Osteocyte (in vitro differentiated cells): Measurements from ENCODE around the gene TMEM19. TPM values are rescaled to one million over a fixed set of nuclear protein-coding genes. Genes with fewer than 3 reads are reported as not detected.
A peak's percentile ranks its signal among the peaks of the same experiment; 100 is the strongest.

Experiments used
- DNase-seq: peaks from one replicate; pipeline ENCODE4 v3.0.0; 2021; ENCODE audit warnings: mixed read lengths; ENCODE audit not compliant: unreplicated experiment; ENCODE audit errors: extremely low spot score
- H3K27ac Mint-ChIP-seq: one replicate; pipeline ENCODE4 v1.8.0; 2021; ENCODE audit warnings: mild to moderate bottlenecking, mixed read lengths; ENCODE audit not compliant: unreplicated experiment
- H3K27me3 Mint-ChIP-seq: one replicate; pipeline ENCODE4 v1.8.0; 2021; ENCODE audit warnings: mixed read lengths; ENCODE audit not compliant: unreplicated experiment
- H3K36me3 Mint-ChIP-seq: one replicate; pipeline ENCODE4 v1.8.0; 2021; ENCODE audit warnings: mixed read lengths; ENCODE audit not compliant: unreplicated experiment
- H3K4me1 Mint-ChIP-seq: one replicate; pipeline ENCODE4 v1.8.0; 2021; ENCODE audit warnings: mixed read lengths; ENCODE audit not compliant: unreplicated experiment
- H3K4me3 Mint-ChIP-seq: one replicate; pipeline ENCODE4 v1.8.0; 2021; ENCODE audit warnings: mild to moderate bottlenecking, moderate library complexity, mixed read lengths; ENCODE audit not compliant: unreplicated experiment
- H3K9me3 Mint-ChIP-seq: one replicate; pipeline ENCODE4 v1.8.0; 2021; ENCODE audit warnings: mixed read lengths; ENCODE audit not compliant: unreplicated experiment
- CTCF ChIP-seq: fragments of 200-600 bp; sonication (generic); IDR thresholded peaks from 2 replicates; pipeline ENCODE4 v1.5.0; 2021; ENCODE audit warnings: antibody characterized with exemption, mild to moderate bottlenecking, moderate library complexity
- long read RNA-seq: library from polyadenylated mRNA; unstranded; transcript quantifications from one replicate; pipeline ENCODE4 v2.0.0, GENCODE V29; 2021
- total RNA-seq: library from RNA; stranded (reverse); gene quantifications from 2 replicates; pipeline ENCODE4 v1.2.1, GENCODE V29; 2021

The TMEM19 gene
- total RNA-seq: 28.0 and 32.5 TPM in 2 replicates
- long read RNA-seq, full-length matches to known transcripts: 81 of 109 reads
- long read RNA-seq, partial matches to known transcripts: 4 of 109 reads
- long read RNA-seq, other reads (novel, unspliced or antisense): 24 of 109 reads

- DNase-seq: peak; percentile 95
- TF ChIP-seq CTCF: peak; percentile 37
- peak within 1 kb of the TSS; percentile 89 for H3K4me3 Mint-ChIP-seq
- no peaks in the 10 kb centered on the region for H3K27me3 Mint-ChIP-seq
- H3K27ac Mint-ChIP-seq: peak within 1 kb of the TSS; percentile 87
- no peaks in the 10 kb centered on the region for H3K9me3 Mint-ChIP-seq
- H3K4me1 Mint-ChIP-seq: peaks cover 22% of the 10 kb centered on the region
- H3K36me3 Mint-ChIP-seq: no peaks in the 10 kb centered on the region
These were observed at the start of gene TMEM19 for GRCh38 chr12:71685914-71686657. TMEM19 (plus strand) TSS chr12:71686082; CDS start chr12:71686681, 599 bp downstream.

- no peak for DNase-seq
- H3K4me1 Mint-ChIP-seq: peaks cover 8% of the 10 kb centered on the region
- no peaks in the 10 kb centered on the region for H3K9me3 Mint-ChIP-seq
- no peaks in the 10 kb centered on the region for H3K27me3 Mint-ChIP-seq
- H3K4me3 Mint-ChIP-seq: no peak overlapping the region
- peak; percentile 79 for TF ChIP-seq CTCF
- peak overlapping the region; percentile 55 for H3K27ac Mint-ChIP-seq
- peaks cover 49% of the 10 kb centered on the region for H3K36me3 Mint-ChIP-seq
These were observed 49.2 kb upstream of the TMEM19 start for GRCh38 chr12:71636704-71637115.

- Mint-ChIP-seq H3K9me3 (no peaks in the 10 kb centered on the region), H3K36me3 (peaks cover 48% of the 10 kb centered on the region), H3K27me3 (no peaks in the 10 kb centered on the region), H3K4me3 (no peak overlapping the region), H3K27ac (no peak overlapping the region), H3K4me1 (peaks cover 10% of the 10 kb centered on the region)
- no peak for DNase-seq
- no peak for TF ChIP-seq CTCF
These were observed 47.4 kb upstream of the TMEM19 start for GRCh38 chr12:71638499-71638898.

GRCh38 chr12:71639341-71639760 is 46.5 kb upstream of the TMEM19 start:
- no peaks in the 10 kb centered on the region for H3K9me3 Mint-ChIP-seq
- DNase-seq: no peak
- H3K4me3 Mint-ChIP-seq: no peak overlapping the region
- peaks cover 51% of the 10 kb centered on the region for H3K36me3 Mint-ChIP-seq
- no peaks in the 10 kb centered on the region for H3K27me3 Mint-ChIP-seq
- peaks cover 10% of the 10 kb centered on the region for H3K4me1 Mint-ChIP-seq
- H3K27ac Mint-ChIP-seq: peak overlapping the region; percentile 28
- no peak for TF ChIP-seq CTCF

GRCh38 chr12:71640316-71640715 is 45.6 kb upstream of the TMEM19 start:
- no peak overlapping the region for H3K4me3 Mint-ChIP-seq
- no peak for TF ChIP-seq CTCF
- DNase-seq: no peak
- peaks cover 47% of the 10 kb centered on the region for H3K36me3 Mint-ChIP-seq
- no peaks in the 10 kb centered on the region for H3K27me3 Mint-ChIP-seq
- peaks cover 10% of the 10 kb centered on the region for H3K4me1 Mint-ChIP-seq
- H3K9me3 Mint-ChIP-seq: no peaks in the 10 kb centered on the region
- no peak overlapping the region for H3K27ac Mint-ChIP-seq
